GM08714 (cell line): ENCODE measurements around the gene DLGAP1.

ENCODE experiments used
- H3K4me3 ChIP-seq: fragments of 200-500 bp; sonication (Bioruptor generic); 2 replicates; pipeline ENCODE4 v1.5.1; 2014; ENCODE audit warnings: mild to moderate bottlenecking, low read length, inconsistent platforms
- ZNF274 ChIP-seq: IDR thresholded peaks from 2 replicates; pipeline ENCODE4 v1.6.1; 2012; ENCODE audit warnings: mild to moderate bottlenecking, low read depth, low read length

The DLGAP1 gene

DNA sequence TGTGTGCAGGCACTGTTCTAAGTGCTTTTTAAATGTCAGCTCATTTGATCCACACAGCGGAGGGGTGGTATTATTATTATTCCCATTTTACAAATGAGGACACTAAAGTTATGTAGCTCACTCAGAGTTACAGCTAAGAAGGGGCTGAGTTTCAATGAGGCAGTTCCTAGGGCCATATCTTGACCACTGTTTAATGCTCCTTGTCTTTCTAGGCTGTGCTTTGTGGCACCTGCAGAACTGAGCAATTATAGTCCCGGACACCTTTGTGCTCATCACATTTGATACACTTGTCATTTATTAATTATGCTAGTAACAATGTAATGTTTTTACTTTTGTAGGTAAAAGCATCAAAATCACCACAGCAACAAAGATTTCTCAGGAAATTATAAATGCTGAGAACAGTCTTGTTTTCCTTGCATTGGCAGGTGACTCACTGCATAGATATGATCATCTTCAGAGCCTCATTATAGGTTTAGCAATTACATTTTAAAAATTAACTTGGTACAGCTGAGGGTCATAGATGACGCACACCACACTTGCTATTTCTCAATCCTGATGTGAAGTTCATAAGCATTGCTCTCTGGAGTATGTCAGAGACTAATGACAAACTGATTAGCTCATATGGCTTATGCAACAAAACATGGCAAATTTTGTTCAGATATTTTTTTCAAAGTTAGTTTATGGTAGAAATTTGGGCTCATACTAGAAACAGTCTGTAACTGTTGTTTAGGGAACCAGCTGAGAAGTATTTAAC is 638.3 kb downstream of the DLGAP1 start:
- TF ChIP-seq ZNF274 = no peak
- H3K4me3 ChIP-seq = no peak overlapping the region

DNA sequence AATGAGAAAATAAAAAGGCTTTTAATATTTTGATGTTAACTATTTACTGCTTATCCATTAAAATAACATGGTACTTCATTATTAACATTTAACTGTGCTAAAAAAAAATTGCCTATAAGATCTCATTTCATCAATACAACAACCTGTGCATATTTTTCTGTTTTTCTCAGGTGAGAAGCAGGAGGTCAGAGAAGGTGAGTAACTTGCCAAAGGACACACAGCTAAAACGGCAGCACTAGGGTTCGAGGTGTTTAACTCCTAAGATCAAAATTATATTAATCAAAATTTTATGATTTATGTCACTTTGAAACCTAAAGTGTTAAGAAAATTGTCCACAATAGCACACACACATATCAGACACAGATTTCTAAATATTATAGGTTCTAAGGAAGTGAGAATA is 639.1 kb downstream of the DLGAP1 start:
- H3K4me3 ChIP-seq = no peak overlapping the region
- no peak for TF ChIP-seq ZNF274

DNA sequence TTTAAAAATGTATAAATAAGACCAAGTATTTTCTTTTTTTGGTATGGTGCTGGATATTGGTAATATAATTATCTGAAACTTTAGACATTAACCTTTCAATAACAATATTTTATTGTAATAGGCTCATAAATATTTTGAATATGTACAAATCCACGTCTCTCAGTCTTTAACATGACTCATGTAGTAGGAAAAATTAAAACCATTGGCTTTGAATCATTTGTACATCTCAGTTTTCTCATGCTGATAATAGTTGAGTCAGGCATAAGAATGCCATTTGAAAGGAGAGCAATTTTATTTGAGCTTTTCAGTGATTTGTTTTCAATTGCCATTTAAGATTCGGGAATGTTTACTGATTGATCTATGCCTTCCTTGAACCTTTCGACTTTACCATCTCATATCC is 640.3 kb downstream of the DLGAP1 start:
- no peak for TF ChIP-seq ZNF274
- no peak overlapping the region for H3K4me3 ChIP-seq

DNA sequence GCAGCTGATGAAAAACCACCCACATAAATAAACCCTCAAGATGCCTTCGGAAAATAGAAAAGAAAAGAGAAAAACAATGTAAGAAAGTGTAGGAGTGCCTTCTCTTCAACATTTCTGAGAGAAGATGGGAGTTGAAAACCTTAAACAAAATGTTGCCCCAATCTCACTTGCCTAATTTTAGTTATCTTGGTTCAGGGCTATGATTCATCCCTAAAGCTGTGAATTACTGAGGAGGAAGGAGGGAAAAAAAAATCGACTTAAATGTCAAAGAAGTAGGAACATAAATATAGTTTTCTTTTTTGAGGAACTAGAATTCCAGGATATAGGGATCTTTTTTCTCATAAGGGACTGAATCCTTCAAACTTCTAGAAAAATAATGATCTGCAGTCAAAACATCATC is 644.8 kb downstream of the DLGAP1 start:
- no peak for TF ChIP-seq ZNF274
- H3K4me3 ChIP-seq = no peak overlapping the region

DNA sequence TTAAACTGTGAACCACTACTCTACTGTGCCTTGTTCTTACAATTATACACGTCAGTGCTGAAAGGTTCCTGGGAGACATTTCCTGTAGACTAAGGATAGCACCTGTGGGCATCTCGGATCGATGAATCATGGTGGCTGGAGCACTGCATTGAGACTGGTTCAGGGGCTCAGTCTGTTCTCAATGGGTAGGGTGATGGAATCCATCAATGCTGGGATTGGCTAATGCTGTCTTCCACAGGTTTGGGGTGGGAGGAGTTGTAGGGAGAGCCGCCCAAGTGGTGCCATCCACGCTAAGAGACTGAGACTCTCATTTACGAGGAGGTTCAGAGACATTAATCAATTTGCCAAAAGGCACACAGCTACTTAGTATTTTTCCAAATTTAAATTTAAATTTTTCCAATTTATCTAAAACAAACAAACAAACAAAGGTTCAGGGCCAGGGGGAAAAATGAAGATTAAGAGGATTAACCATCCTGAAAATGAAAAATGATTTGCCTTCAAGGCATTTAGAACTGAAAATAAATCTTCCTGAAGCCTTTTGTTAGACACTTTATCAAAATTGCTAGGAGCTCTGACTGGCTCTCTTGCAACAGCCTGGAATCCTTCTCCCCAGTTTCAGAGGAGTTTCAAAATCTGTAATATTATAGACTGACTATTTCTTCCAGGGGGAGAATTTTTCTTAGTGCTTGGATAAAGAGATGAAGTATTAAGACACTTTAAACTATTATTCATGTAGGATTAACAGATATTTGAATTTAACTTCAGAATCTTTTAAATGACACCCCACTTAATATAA is 645.9 kb downstream of the DLGAP1 start:
- TF ChIP-seq ZNF274 = no peak
- no peak overlapping the region for H3K4me3 ChIP-seq

DNA sequence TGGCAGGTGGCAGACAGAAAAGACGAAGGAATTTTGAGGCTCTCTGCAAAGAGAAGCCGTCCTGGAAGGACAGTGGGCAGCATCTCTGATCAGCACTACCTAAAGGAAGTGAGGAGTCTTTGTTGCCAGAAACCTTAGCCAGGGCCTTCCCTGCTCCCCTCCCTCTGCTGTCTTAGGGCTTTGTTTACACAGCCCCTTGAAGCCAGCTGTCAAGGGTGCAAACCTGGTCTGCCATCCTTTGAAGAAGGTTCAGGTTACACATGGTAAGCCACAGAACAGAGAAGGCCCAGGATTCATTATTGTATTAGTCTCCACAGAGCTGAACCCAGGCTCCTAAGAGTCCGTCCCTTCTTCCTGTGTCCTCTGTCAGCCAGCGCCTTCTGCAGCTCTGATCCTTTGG is 648.5 kb downstream of the DLGAP1 start:
- no peak overlapping the region for H3K4me3 ChIP-seq
- TF ChIP-seq ZNF274 = no peak

DNA sequence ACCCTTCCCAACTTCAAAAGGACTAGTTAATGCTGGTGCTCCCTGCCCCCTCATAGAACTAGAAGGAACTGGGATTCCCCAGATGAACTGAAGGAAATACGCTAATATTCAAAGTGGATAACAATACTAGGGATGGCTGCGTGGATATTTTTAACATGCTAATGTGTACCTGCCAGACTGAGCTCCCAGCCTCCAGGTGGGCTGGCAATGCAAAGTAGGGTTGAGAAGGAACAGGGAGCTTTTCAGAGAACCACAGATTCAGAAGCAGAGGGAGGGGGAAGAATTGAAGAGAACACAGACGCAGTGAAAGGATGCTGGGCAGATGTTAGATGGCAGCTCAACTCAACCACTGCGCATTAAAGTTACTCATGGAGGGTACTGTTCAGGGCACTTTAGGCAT is 650.8 kb downstream of the DLGAP1 start:
- no peak overlapping the region for H3K4me3 ChIP-seq
- TF ChIP-seq ZNF274 = no peak

DNA sequence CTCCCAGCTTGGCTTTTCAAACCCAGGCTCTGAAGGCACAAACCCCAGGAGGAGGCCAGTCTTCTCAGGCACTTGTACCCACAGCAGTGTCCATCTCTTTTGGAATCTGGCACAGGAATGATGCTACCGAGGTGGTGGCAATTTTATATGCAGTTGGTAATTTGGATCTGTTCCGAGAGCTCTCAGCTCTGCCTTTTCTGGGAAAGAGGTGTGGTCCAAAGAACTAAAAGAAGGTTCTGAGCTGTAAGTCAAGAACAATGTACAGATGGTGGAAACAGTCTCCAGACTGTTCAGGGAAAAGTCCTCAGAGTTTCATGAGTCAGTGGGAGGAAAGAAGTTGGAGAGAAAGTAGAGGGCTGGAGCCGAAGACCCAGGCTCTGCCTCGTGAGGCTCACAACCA is 651.8 kb downstream of the DLGAP1 start:
- no peak for TF ChIP-seq ZNF274
- H3K4me3 ChIP-seq = no peak overlapping the region

DNA sequence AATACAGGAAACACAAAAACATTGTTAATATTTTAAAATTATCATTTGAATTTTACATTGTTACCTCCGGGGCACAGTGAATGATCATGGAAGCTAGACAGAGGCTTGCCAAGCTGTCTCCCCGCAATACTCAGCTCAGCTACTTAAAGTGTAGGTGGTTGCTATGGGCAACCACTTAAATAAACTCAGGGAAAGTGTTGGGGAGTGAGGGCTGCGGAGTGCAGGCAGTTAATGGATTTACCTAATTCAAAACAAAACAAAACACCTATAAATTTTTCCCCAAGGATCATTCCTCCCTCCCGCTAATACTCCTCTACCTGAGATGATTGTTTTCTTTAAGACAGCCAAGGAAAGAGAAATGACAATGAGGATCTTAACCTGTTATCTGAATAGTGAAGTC is 655.6 kb downstream of the DLGAP1 start:
- TF ChIP-seq ZNF274 = no peak
- no peak overlapping the region for H3K4me3 ChIP-seq

DNA sequence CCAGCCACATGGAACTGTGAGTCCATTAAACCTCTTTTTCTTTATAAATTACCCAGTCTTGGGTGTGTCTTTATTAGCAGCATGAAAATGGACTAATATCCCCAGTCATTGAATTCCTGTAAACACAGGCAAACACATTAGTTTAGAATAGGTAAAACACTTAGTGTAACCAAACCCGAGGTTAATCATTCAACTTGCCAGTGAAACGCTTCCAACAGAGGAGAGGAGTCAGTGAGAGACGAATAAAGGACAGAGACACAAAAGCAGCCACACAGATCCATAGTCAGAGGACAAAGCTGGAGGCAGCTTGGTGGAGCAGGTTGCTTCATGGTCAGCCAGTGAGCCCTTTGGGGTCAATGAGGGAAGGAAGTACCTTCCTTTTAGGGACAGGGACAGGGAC is 657.1 kb downstream of the DLGAP1 start:
- TF ChIP-seq ZNF274 = no peak
- H3K4me3 ChIP-seq = no peak overlapping the region

DNA sequence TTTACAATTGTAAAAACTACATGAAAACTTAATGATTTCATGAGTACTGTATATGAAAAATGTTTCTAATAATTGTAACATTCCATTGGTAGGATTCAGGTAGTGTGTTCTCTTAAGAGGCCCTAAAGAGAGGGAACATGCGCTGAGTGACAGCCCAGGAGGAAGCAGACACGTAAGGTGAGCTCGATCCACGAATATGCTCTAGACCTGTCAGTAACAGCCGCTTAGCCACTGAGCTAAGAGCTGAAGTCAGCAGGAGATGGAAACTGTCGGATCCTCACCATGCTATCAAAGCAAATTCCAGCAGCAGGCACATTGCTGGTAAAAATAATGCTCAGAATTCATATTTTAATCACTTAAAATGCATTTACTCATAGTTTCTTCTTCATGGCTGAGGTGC is 658.7 kb downstream of the DLGAP1 start:
- H3K4me3 ChIP-seq = no peak overlapping the region
- no peak for TF ChIP-seq ZNF274

DNA sequence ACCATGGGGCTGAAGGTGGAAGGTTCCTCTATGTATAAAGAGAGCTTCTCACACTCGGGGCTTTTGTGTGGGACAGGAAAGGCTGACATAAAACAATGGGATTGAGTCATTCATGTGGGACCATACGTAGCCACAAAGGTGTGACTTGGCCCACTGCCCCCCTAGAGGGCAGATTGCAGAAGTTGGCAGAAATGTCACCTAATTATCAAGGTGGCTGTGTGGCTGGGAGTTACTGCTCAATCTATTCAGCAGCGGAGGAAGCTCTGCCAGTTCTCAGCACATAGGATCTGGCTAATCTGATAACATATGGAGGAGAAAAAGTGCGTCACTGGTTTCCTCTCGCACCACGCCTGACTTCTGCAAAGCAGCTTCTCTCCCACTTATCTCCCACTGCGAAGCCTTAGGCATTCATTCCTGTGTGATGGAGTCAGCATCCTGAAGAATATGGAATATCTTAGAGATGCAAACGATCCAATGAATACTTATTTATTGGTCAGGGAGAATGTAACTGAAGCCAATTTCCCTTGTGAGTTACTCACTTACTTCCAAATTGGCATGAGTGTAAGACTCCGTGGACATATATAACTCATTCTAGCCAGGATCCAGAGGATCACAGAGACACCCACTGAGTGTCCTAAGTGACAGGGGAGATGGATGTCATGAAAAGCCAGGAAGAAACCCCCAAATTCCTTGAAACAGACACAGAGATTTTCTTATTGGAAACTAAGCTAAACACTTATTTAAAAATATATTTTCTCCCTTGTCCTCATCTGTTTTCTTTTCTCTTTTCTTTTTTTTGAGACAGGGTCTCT is 660.4 kb downstream of the DLGAP1 start:
- no peak for TF ChIP-seq ZNF274

DNA sequence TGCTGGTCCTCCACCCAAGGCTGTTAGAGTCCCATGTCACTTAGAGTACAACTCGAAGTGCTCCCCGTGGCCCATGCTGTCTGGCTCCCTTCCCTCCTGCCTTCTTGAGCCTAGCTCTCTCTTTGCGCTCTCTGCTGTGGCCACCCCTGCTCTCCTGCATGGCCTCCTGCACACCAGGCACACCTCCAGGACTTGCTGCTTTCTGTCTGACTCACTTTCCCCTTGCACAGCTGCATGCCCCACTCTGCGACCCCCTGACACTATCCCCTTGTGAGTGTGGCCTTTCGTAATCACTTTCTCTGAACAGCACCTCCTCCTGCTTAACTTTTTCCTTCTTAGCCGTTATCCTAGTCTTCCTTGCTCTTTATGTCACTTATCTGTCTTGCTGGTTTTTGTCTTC is 661.6 kb downstream of the DLGAP1 start:
- H3K4me3 ChIP-seq = no peak overlapping the region
- no peak for TF ChIP-seq ZNF274

More for the DNA sequence above, 660.4 kb downstream of the DLGAP1 start:
- no peak overlapping the region for H3K4me3 ChIP-seq

DNA sequence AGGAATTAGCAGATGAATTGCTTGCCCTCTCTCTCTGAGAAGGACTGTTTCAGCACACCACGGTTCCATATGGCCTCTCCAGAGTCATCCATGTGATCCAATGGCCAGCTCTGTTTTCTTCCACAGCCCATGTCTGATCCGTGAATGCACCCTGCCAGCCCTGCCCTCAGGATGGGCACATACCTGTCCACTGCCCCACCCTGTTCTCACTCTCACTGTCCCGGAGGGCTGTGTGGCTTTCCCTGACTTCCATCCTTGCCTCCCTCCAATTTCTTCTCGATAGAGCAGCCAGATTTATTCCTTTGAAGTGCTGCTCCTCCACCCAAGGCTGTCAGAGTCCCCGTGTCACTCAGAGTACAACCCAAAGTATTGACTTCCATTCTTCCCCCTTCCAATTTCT is 662.0 kb downstream of the DLGAP1 start:
- no peak overlapping the region for H3K4me3 ChIP-seq
- no peak for TF ChIP-seq ZNF274
